SK-N-MC (cell line): ENCODE measurements around the gene HUNK.

Source experiments
- EZH2 ChIP-seq: fragments of 200-600 bp; sonication (generic); IDR thresholded peaks from one replicate; pipeline ENCODE4 v1.6.1; 2017; ENCODE audit warnings: antibody characterized with exemption
- FOXP2 ChIP-seq: optimal IDR thresholded peaks from 2 replicates; pipeline ENCODE3; 2011; ENCODE audit warnings: mild to moderate bottlenecking, moderate library complexity; ENCODE audit not compliant: insufficient read depth; ENCODE audit errors: extremely low read length, control extremely low read depth
- POLR2AphosphoS5 ChIP-seq: IDR thresholded peaks from 2 replicates; pipeline ENCODE4 v1.6.1; 2012; ENCODE audit warnings: mild to moderate bottlenecking, low read depth, low read length, borderline replicate concordance

DNA sequence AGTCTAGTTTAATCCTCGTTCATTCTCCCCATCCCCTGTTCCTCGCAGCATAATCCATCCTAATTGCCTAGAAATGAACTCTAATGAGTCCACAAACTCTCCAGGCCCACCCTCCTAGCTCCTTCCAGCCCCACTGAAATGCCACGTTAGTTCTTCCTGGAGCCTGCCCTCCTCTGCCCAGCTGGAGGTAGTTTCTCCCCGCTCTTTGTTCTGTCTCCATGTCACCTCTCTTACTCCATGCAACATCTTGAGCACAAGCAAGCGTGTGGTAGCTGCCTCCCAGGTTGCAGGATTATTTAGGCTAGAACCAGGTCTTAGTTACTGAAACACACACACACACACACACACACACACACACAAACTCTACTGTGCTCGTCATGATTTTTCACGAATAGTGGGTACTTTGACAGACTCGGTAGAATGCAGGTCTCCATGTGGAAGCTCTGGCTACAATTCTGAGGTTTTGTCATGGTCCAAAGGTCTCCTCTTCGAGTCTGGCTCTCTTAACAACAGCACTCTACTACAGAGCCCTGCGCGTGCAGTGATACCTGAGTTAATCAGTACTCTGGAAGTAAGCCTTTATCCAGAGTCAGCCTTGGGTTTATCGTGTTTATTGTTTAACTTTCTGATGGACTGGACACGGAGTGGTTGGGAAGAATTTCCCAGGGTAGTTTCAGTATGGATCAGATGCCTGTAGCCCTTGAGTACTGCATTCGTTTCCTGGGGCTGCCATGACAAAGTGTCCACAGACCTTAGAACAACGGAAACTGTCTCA is 27.5 kb downstream of the HUNK start:
- no peak for TF ChIP-seq POLR2AphosphoS5
- TF ChIP-seq EZH2 = no peak
- TF ChIP-seq FOXP2 = no peak
